Measurements from ENCODE around the gene SLA2.
"Not testable (repeated sequence)": the region's sequence is repeated elsewhere in the genome, so short reads cannot be mapped to it uniquely, and the experiment has no call there.

SLA2 gene

DNA sequence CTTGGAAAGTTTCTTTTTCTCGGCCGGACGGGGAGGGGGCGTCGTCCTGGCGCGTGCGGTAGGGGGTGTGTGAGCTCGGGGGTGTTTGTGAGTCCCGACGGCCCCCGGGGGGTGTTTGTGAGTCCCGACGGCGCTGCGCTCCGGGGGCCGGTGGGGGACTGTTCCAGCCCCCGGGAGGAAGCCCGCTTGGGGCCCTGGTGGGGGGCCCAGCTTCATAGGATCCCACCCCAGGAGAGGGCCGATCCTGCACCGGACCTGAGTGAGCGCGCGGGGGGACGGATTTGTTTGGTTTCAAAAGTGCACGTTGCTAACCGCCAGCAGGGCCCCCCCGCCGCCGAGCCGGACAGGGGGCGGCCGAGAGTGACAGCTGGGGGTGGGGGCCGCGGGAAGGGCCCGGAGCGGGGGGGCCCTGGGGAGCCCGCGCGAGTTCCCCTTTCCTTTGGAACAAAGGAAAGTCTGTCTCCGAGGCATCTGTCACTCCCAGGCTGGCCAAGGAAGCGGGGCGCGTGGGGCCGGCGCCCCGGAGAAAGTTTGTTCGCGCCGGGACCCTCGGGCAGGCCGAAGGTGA is 72.1 kb downstream of the SLA2 start:
- peak; percentile 25 for DNase-seq (ENCODE audit: low read depth)

- DNase-seq (ENCODE audit: low read depth) = peak; percentile 87
Measured at GRCh38 chr20:36573103-36573797, 72.7 kb downstream of the SLA2 start, which contains the start of gene TGIF2. TSS of gene TGIF2 (plus strand) at chr20:36573597. CDS start at chr20:36578775, 5,178 bp downstream.

DNA sequence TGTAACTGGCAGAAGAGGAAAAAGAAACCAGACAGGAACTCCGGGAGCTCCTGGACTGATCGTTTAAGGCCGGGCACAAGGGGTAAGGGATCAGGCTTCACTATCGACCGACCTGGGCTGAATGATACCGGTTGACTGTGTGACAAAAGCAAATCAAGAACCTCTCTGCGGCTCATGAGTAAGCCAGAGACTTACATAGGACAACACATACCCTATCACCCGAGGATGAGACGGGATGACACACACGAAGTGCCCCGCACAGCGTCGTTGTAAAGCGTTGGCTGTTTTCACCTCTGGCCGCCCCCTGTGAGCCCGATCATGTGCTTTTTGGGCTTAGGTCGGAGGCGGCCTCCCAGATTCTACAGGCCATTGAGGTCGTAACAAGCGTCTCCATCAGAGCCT is 73.3 kb downstream of the SLA2 start:
- DNase-seq (ENCODE audit: low read depth) = peak; percentile 60

DNA sequence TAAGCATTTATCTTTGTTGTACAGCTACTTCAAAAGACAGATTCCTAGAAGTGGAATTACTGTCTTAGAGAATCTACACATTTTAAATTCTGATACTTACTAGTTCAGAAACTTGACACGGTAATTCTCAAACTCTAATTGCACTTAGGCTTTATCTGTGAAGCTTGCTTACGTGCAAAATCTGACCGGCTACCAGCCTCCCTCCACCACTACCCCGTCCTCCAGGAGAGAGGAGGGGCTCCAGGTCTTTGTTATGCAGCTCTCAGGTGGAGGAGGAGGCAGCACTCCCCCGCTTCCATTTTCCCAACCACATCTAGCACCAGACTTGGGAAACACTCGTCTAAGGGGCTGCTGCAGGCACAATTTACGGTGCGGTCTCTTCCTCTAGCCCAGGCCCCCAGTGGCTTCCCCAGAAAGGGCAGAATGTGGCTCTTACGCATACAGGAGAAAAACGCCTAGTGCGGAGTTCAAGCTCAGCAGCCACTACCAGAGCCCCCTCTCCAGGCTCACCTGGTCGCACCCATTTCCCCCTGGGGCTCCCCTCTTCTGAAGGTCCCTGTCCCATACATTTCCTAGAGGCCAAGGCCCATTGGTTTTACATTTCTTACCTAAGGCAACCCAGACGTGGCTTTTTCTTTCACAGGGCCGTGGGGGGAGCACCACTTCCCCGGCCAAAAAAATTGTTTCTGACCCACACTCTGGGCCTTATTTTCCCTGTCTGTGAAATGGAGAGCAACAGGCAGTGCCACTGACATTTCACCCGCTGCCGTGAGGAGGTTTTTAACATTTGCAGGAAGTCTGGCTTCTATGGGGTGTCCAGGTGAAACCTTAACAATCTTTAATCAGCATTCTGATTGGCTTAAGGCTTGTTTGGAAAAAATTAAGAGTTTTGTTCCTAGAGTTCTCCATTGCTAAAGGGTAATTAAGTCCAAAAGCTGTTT is 74.2 kb downstream of the SLA2 start:
- DNase-seq (ENCODE audit: low read depth) = no peak

DNA sequence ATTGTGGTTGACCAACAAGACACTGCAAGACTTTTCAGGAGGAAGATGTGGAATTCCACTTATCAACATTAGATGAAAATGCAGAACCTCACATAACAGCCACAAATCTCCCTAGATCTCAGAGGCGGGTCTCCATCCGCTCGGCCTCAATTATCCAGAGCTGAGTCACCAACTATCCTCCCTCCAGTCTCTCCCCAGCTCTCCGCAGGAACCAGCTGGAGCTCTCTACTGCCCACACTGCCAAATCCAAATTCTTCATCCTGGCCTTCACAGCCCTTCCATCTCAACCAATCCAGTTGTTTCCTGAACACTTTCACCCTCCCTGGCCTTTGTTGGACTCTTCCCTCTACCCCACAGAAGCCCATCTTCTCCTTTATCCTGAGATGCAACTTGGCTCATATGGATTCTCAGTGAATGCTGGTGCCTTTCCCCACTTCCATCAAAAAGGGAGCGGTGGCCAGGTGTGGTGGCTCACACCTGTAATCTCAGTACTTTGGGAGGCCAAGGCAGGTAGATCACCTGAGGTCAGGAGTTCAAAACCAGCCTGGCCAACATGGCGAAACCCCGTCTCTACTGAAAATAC is 76.1 kb downstream of the SLA2 start:
- DNase-seq (ENCODE audit: low read depth) = no peak

DNA sequence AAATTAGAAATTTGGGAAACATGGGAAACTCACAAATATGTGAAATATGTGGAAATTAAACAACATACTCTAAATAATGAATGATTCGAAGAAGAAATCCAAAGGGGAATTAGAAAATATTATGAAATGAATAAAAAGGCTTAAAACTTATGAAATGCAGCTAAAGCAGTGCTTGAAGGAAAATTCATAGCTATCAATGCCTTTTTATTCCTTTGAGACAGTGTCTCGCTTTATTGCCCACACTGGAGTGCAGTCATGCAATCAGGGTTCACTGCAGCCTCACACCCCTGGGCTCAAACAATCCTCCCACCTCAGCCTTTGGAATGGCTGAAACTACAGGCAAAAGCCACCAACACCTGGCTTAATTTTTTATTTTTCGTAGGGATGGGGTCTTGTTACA is 80.5 kb downstream of the SLA2 start:
- DNase-seq (ENCODE audit: low read depth) = no peak

GRCh38 chr20:36564726-36565121 is 81.3 kb downstream of the SLA2 start:
- DNase-seq (ENCODE audit: low read depth) = not testable (repeated sequence)

DNA sequence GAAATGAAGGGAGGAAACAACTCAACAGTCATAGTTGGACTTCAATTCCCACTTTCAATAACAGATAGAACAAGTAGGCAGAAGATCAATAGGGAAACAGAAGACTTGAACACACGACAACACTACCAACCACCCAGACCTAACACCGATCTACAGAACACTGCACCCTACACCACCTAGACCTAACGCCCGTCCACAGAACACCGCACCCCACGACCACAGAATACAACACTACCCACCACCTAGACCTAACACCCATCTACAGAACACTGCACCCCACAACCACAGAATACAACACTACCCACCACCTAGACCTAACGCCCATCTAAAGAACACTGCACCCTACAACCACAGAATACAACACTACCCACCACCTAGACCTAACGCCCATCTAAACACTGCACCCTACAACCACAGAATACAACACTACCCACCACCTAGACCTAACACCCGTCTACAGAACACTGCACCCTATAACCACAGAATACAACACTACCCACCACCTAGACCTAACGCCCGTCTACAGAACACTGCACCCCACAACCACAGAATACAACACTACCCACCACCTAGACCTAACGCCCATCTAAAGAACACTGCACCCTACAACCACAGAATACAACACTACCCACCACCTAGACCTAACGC is 81.8 kb downstream of the SLA2 start:
- not testable (repeated sequence) for DNase-seq (ENCODE audit: low read depth)

- DNase-seq (ENCODE audit: low read depth) = no peak
Measured at GRCh38 chr20:36563374-36563773, 82.6 kb downstream of the SLA2 start.

GRCh38 chr20:36562724-36563123 is 83.3 kb downstream of the SLA2 start:
- DNase-seq (ENCODE audit: low read depth) = no peak
